HepG2 (cell line): ENCODE results near the gene NT5C2. TPM values are rescaled to one million over a fixed set of nuclear protein-coding genes. Genes with fewer than 3 reads are reported as not detected.

Experiments
- ATAC-seq: fragments of 200-7000 bp; cut with Tn5 transposase; 3 replicates; pipeline ENCODE4 v1.9.1; 2020; ENCODE audit warnings: mild to moderate bottlenecking, moderate library complexity
- BruUV-seq: library from RNA; stranded (reverse); fragments of 400-500 nt; replicated peaks from 2 replicates; lab custom pipeline; 2021; lab: Mats Ljungman, UMichigan
- CTCF ChIA-PET: fragments of 300-600 bp; formaldehyde crosslinking; extraction: SDS; loops from one replicate; lab custom pipeline; 2021; ENCODE audit warnings: low total read pairs, inconsistent platforms, low intra/inter-chr PET ratio; lab: Yijun Ruan, JAX
- POLR2A ChIA-PET: fragments of 350-600 bp; sonication (Branson Sonifier 250); formaldehyde crosslinking; loops from one replicate; lab custom pipeline; 2020; ENCODE audit warnings: antibody characterized with exemption, inconsistent platforms; lab: Yijun Ruan, JAX
- DNase-seq: peaks from one replicate; pipeline ENCODE4 v3.0.0-alpha.2; 2015; ENCODE audit warnings: low spot score
- FAIRE-seq: peaks from 3 replicates; lab custom pipeline; 2011; peaks lifted over from hg19 to GRCh38; lab: Jason Lieb, UNC
- H2AFZ ChIP-seq: one replicate; pipeline ENCODE4 v1.6.1; 2011; ENCODE audit warnings: low read length, inconsistent platforms
- H3K27ac ChIP-seq: fragments of 300-600 bp; 3 replicates; pipeline ENCODE4 v1.8.0; 2011; ENCODE audit warnings: mixed run types, mild to moderate bottlenecking, mixed read lengths, low read length, inconsistent platforms; ENCODE audit not compliant: insufficient read depth; ENCODE audit errors: extremely low read length
- H3K27me3 ChIP-seq, 2 experiments: fragments of 200-600 bp in 1 of 2; 2 replicates in 1 of 2; 3 replicates in 1 of 2; pipeline versions ENCODE4 v1.6.0 to v1.8.0; 2011; ENCODE audit warnings: low read length in 2 of 2, mild to moderate bottlenecking in 2 of 2, moderate library complexity in 2 of 2, inconsistent platforms in 1 of 2; ENCODE audit not compliant: insufficient read depth in 2 of 2, control insufficient read depth in 1 of 2
- H3K36me3 ChIP-seq, 2 experiments: fragments of 200-600 bp in 1 of 2; replicated peaks in 1 of 2; 2 replicates in 1 of 2; 3 replicates in 1 of 2; pipeline versions ENCODE4 v1.5.1 to v1.8.0; 2011; ENCODE audit warnings: low read length in 2 of 2, inconsistent platforms in 1 of 2; ENCODE audit not compliant: insufficient read depth in 2 of 2, control insufficient read depth in 1 of 2
- H3K4me1 ChIP-seq: 2 replicates; pipeline ENCODE4 v1.5.1; 2012; ENCODE audit warnings: low read length, inconsistent platforms; ENCODE audit not compliant: insufficient read depth
- H3K4me2 ChIP-seq: 2 replicates; pipeline ENCODE4 v1.6.0; 2011; ENCODE audit warnings: low read depth, low read length, inconsistent platforms
- H3K4me3 ChIP-seq, 3 experiments: fragments of 200-600 bp in 1 of 3; sonication (generic), shearing (Covaris generic) in 1 of 3; replicated peaks in 1 of 3; 2 replicates each; pipeline ENCODE4 v1.5.1; 2011 to 2016; ENCODE audit warnings: low read length in 3 of 3, inconsistent platforms in 2 of 3, low read depth in 2 of 3, mild to moderate bottlenecking in 2 of 3, control low read depth in 1 of 3, mixed read lengths in 1 of 3; ENCODE audit not compliant: insufficient read depth in 1 of 3
- H3K79me2 ChIP-seq: one replicate; pipeline ENCODE4 v1.6.1; 2011; ENCODE audit warnings: low read length, inconsistent platforms; ENCODE audit not compliant: insufficient read depth
- H3K9ac ChIP-seq: 2 replicates; pipeline ENCODE4 v1.6.0; 2011; ENCODE audit warnings: mild to moderate bottlenecking, low read depth, low read length, inconsistent platforms; ENCODE audit not compliant: insufficient read depth
- H3K9me3 ChIP-seq: 2 replicates; pipeline ENCODE4 v1.5.1; 2012; ENCODE audit warnings: mild to moderate bottlenecking, low read length
- H4K20me1 ChIP-seq: 2 replicates; pipeline ENCODE4 v1.6.0; 2011; ENCODE audit warnings: inconsistent platforms, mild to moderate bottlenecking, low read length, moderate library complexity; ENCODE audit not compliant: insufficient read depth
- CCAR2 ChIP-seq: fragments of 200-400 bp; formaldehyde crosslinking; optimal IDR thresholded peaks from 2 replicates; pipeline ENCODE3; 2018; ENCODE audit warnings: low read depth, mild to moderate bottlenecking, low read length, moderate library complexity
- E2F5 ChIP-seq: sonication (generic); formaldehyde crosslinking; conservative IDR thresholded peaks from 2 replicates; pipeline ENCODE4 v1.4.0; 2020; ENCODE audit warnings: missing genetic modification reagents
- ETV6 ChIP-seq: sonication (generic); formaldehyde crosslinking; conservative IDR thresholded peaks from 2 replicates; pipeline ENCODE4 v1.4.0; 2020; ENCODE audit warnings: missing genetic modification reagents
- HES4 ChIP-seq: sonication (generic); formaldehyde crosslinking; IDR thresholded peaks from 2 replicates; pipeline ENCODE4 v1.9.0; 2021; ENCODE audit warnings: mild to moderate bottlenecking, missing genetic modification reagents, borderline replicate concordance
- NFKB2 ChIP-seq: sonication (generic); formaldehyde crosslinking; IDR thresholded peaks from 2 replicates; pipeline ENCODE4 v1.4.0; 2020; ENCODE audit warnings: missing genetic modification reagents, borderline replicate concordance
- RNF2 ChIP-seq: fragments of 450-650 bp; conservative IDR thresholded peaks from 2 replicates; pipeline ENCODE4 v1.6.1; 2016; ENCODE audit warnings: low read depth
- SKIL ChIP-seq: sonication (generic); formaldehyde crosslinking; IDR thresholded peaks from 2 replicates; pipeline ENCODE4 v1.8.0; 2022; ENCODE audit warnings: missing genetic modification reagents, mild to moderate bottlenecking, moderate library complexity, borderline replicate concordance
- SNRNP70 ChIP-seq: fragments of 200-400 bp; formaldehyde crosslinking; IDR thresholded peaks from 2 replicates; pipeline ENCODE4 v1.6.1; 2017; ENCODE audit warnings: mild to moderate bottlenecking, low read depth, low read length, moderate library complexity
- U2AF1 ChIP-seq: fragments of 200-400 bp; formaldehyde crosslinking; optimal IDR thresholded peaks from 2 replicates; pipeline ENCODE3; 2017; ENCODE audit warnings: mild to moderate bottlenecking, low read depth, low read length
- ZNF20 ChIP-seq: sonication (generic); formaldehyde crosslinking; IDR thresholded peaks from 2 replicates; pipeline ENCODE4 v1.4.0; 2020; ENCODE audit warnings: mild to moderate bottlenecking, moderate library complexity, missing genetic modification reagents
- ZNF232 ChIP-seq: sonication (generic); formaldehyde crosslinking; IDR thresholded peaks from 2 replicates; pipeline ENCODE4 v1.4.0; 2020; ENCODE audit warnings: missing genetic modification reagents, borderline replicate concordance
- ZNF382 ChIP-seq: sonication (generic); formaldehyde crosslinking; IDR thresholded peaks from 2 replicates; pipeline ENCODE4 v1.5.0; 2020; ENCODE audit warnings: missing genetic modification reagents, mild to moderate bottlenecking, borderline replicate concordance
- ZNF383 ChIP-seq: sonication (generic); formaldehyde crosslinking; IDR thresholded peaks from 2 replicates; pipeline ENCODE4 v1.4.0; 2020; ENCODE audit warnings: missing genetic modification reagents, mild to moderate bottlenecking, borderline replicate concordance
- ZNF503 ChIP-seq: sonication (generic); formaldehyde crosslinking; IDR thresholded peaks from 2 replicates; pipeline ENCODE4 v1.4.0; 2020; ENCODE audit warnings: missing genetic modification reagents
- ZNF562 ChIP-seq: sonication (generic); formaldehyde crosslinking; IDR thresholded peaks from 2 replicates; pipeline ENCODE4 v1.8.0; 2022; ENCODE audit warnings: missing genetic modification reagents, borderline replicate concordance
- ZNF710 ChIP-seq: sonication (generic); formaldehyde crosslinking; IDR thresholded peaks from 2 replicates; pipeline ENCODE4 v1.5.0; 2020; ENCODE audit warnings: mild to moderate bottlenecking, missing genetic modification reagents, borderline replicate concordance
- ZNF75D ChIP-seq: sonication (generic); formaldehyde crosslinking; IDR thresholded peaks from 2 replicates; pipeline ENCODE4 v1.8.1; 2023; ENCODE audit warnings: missing genetic modification reagents, mild to moderate bottlenecking, borderline replicate concordance
- ZNF768 ChIP-seq: sonication (generic); formaldehyde crosslinking; IDR thresholded peaks from 2 replicates; pipeline ENCODE4 v1.4.0; 2020; ENCODE audit warnings: missing genetic modification reagents
- WGBS: methylation state at CpG from one replicate; pipeline ENCODE4 v1.1.6; 2017; ENCODE audit warnings: low lambda C conversion rate; 5-methylcytosine and 5-hydroxymethylcytosine counted together
- in situ Hi-C: cut with HindIII; loops from 2 replicates; pipeline ENCODE4 v1.10.0; 2017; ENCODE audit warnings: low pct_unique_long_range_greater_than_20kb; ENCODE audit not compliant: extremely low pct_ligation_motif_present
- intact Hi-C: fragments of 100-400 bp; cut with micrococcal nuclease; formaldehyde crosslinking; loops from one replicate; pipeline ENCODE4 v1.10.0; 2022; ENCODE audit not compliant: unreplicated experiment
- polyA plus RNA-seq, 8 experiments: library from polyadenylated mRNA; depleted of rRNA in 3 of 8; stranded (reverse) in 7 of 8; unstranded in 1 of 8; fragments of >200 nt; fragmentation: Illumina TruSeq in 4 of 8; extraction: Trizol in 4 of 8; gene quantifications; 2 replicates each; pipeline versions ENCODE4 v1.2.1 to v1.2.3, GENCODE V29; 2011 to 2016; ENCODE audit warnings: low read depth in 4 of 8, missing spikeins in 1 of 8, mixed read lengths in 1 of 8; ENCODE audit not compliant: insufficient read depth in 1 of 8
- total RNA-seq, 5 experiments: library from RNA; depleted of rRNA; stranded (reverse); fragments of >200 nt; fragmentation: Illumina TruSeq; extraction: Trizol; gene quantifications; 2 replicates each; pipeline ENCODE4 v1.2.3, GENCODE V29; 2016; ENCODE audit warnings: low read depth in 1 of 5

NT5C2 gene
- total and polyA plus RNA-seq, 2 of the 13 experiments (the other 11 are each of a cell fraction or from before 2014, with no cell fraction given), result 40.6 to 55.2 TPM

- H4K20me1 ChIP-seq, result no peaks in the 10 kb centered on the region
- no peaks in the 10 kb centered on the region; a peak in 1 of 5 replicates for H3K27me3 ChIP-seq
- in situ Hi-C loops (loop anchor here (5.0 kb wide), 1 partner anchor 41 kb away; no protein-coding TSS in a partner anchor), intact Hi-C loops (no loop called here)
- no TSS peak for BruUV-seq
- H3K9me3 ChIP-seq, result no peaks in the 10 kb centered on the region
- POLR2A ChIA-PET, result interaction anchor here (1.0 to 3.1 kb wide), 6 partner anchors 12 to 48 kb away, joined by 3 to 22 read pairs (median 4); no protein-coding TSS in a partner anchor
- peak overlapping the region; percentile 39 for H2AFZ ChIP-seq
- no peak overlapping the region for H3K4me3 ChIP-seq
- FAIRE-seq, result no peak
- no peaks in the 10 kb centered on the region for H3K36me3 ChIP-seq
- H3K4me1 ChIP-seq, result peaks cover 50% of the 10 kb centered on the region
- no peak overlapping the region for H3K4me2 ChIP-seq
- peak overlapping the region; percentile 51 for H3K27ac ChIP-seq
- TF ChIP-seq ZNF382 (no peak), CCAR2 (no peak), ZNF768 (CRISPR knock-in tag) (no peak), ZNF75D (CRISPR knock-in tag) (no peak), ZNF562 (CRISPR knock-in tag) (no peak), ETV6 (CRISPR knock-in tag) (no peak), ZNF232 (no peak), ZNF20 (no peak), SNRNP70 (no peak), ZNF710 (CRISPR knock-in tag) (no peak), U2AF1 (no peak), RNF2 (no peak), HES4 (no peak), NFKB2 (CRISPR knock-in tag) (no peak), ZNF503 (CRISPR knock-in tag) (no peak), E2F5 (CRISPR knock-in tag) (no peak), ZNF383 (no peak), SKIL (CRISPR knock-in tag) (no peak)
- WGBS, result 83% methylated on average over 2 of the region's 2 CpGs
- no peak for DNase-seq
- CTCF ChIA-PET, result no interaction called here
- ATAC-seq, result no peak
- H3K9ac ChIP-seq, result no peak overlapping the region
- H3K79me2 ChIP-seq, result peaks cover 13% of the 10 kb centered on the region
Measured at GRCh38 chr10:103196516-103196915, 3.4 kb upstream of the NT5C2 start.
